HG03066 (cell line): ENCODE data around the gene NEURL1B.
"Not testable (repeated sequence)": the region's sequence is repeated elsewhere in the genome, so short reads cannot be mapped to it uniquely, and the experiment has no call there.

Source experiments
- ATAC-seq: cut with Tn5 transposase; IDR thresholded peaks from one replicate; pipeline ENCODE4 v1.9.1; 2021; ENCODE audit warnings: low read depth; ENCODE audit not compliant: unreplicated experiment

NEURL1B gene

GRCh38 chr5:172640822-172641358 is at the start of gene NEURL1B:
Gene NEURL1B (plus strand): TSS chr5:172641263. CDS start chr5:172641407, 144 bp downstream.
- ATAC-seq: no peak

GRCh38 chr5:172591636-172592035 is 49.4 kb upstream of the NEURL1B start:
- ATAC-seq: no peak

GRCh38 chr5:172592881-172593280 is 48.2 kb upstream of the NEURL1B start:
- ATAC-seq: no peak

- no peak for ATAC-seq
Observed at GRCh38 chr5:172593306-172593705, 47.8 kb upstream of the NEURL1B start.

GRCh38 chr5:172593721-172594235 is 47.3 kb upstream of the NEURL1B start:
- no peak for ATAC-seq

- no peak for ATAC-seq
Observed at GRCh38 chr5:172594431-172594830, 46.6 kb upstream of the NEURL1B start.

GRCh38 chr5:172594867-172595466 is 46.1 kb upstream of the NEURL1B start:
- ATAC-seq: no peak

GRCh38 chr5:172595596-172596455 is 45.2 kb upstream of the NEURL1B start:
- no peak for ATAC-seq

GRCh38 chr5:172596638-172597231 is 44.3 kb upstream of the NEURL1B start:
- no peak for ATAC-seq

- ATAC-seq: no peak
Observed at GRCh38 chr5:172597755-172598155, 43.3 kb upstream of the NEURL1B start.

GRCh38 chr5:172598251-172599203 is 42.5 kb upstream of the NEURL1B start:
- ATAC-seq: no peak

- ATAC-seq: no peak
Observed at GRCh38 chr5:172599204-172599567, 41.9 kb upstream of the NEURL1B start.

GRCh38 chr5:172600571-172600970 is 40.5 kb upstream of the NEURL1B start:
- ATAC-seq: no peak

GRCh38 chr5:172601576-172601975 is 39.5 kb upstream of the NEURL1B start:
- ATAC-seq: not testable (repeated sequence)

GRCh38 chr5:172602783-172603231 is 38.3 kb upstream of the NEURL1B start:
- ATAC-seq: no peak

GRCh38 chr5:172603251-172603806 is 37.7 kb upstream of the NEURL1B start:
- ATAC-seq: no peak

GRCh38 chr5:172605466-172605865 is 35.6 kb upstream of the NEURL1B start:
- no peak for ATAC-seq

- no peak for ATAC-seq
Observed at GRCh38 chr5:172606156-172606785, 34.8 kb upstream of the NEURL1B start.

GRCh38 chr5:172607213-172607793 is 33.8 kb upstream of the NEURL1B start:
- ATAC-seq: no peak
